Fibroblast of lung (primary cell): ENCODE results near the gene NLGN1. TPM values are rescaled to one million over a fixed set of nuclear protein-coding genes. Genes with fewer than 3 reads are reported as not detected.

ENCODE experiments used
- DNase-seq, 2 donors: peaks; one replicate each; pipeline versions ENCODE4 v3.0.0 to v3.0.0-alpha.2; 2010; ENCODE audit warnings: low read depth in 2 of 2
- H2AFZ ChIP-seq: 2 replicates; pipeline ENCODE4 v1.5.1; 2012; ENCODE audit warnings: low read length, control low read depth, inconsistent platforms
- H3K27ac ChIP-seq: 2 replicates; pipeline ENCODE4 v1.5.1; 2011; ENCODE audit warnings: low read length, control low read depth; ENCODE audit not compliant: insufficient read depth
- H3K27me3 ChIP-seq: 2 replicates; pipeline ENCODE4 v1.5.1; 2011; ENCODE audit warnings: mild to moderate bottlenecking, low read length; ENCODE audit not compliant: control insufficient read depth, insufficient read depth
- H3K36me3 ChIP-seq: 2 replicates; pipeline ENCODE4 v1.5.1; 2011; ENCODE audit warnings: low read length; ENCODE audit not compliant: control insufficient read depth, insufficient read depth
- H3K4me1 ChIP-seq: 2 replicates; pipeline ENCODE4 v1.5.1; 2011; ENCODE audit warnings: low read length; ENCODE audit not compliant: control insufficient read depth, insufficient read depth; ENCODE audit errors: extremely low read depth
- H3K4me2 ChIP-seq: 2 replicates; pipeline ENCODE4 v1.5.1; 2011; ENCODE audit warnings: low read length, control low read depth; ENCODE audit not compliant: insufficient read depth; ENCODE audit errors: extremely low read depth
- H3K4me3 ChIP-seq, 4 experiments: fragments of 200-600 bp in 1 of 4; sonication (generic) in 1 of 4; replicated peaks in 1 of 4; 2 replicates each; pipeline ENCODE4 v1.5.1; 2011 to 2016; ENCODE audit warnings: low read length in 4 of 4, low read depth in 3 of 4, mild to moderate bottlenecking in 3 of 4, control low read depth in 2 of 4, inconsistent platforms in 1 of 4, mixed read lengths in 1 of 4; ENCODE audit not compliant: insufficient read depth in 1 of 4; ENCODE audit errors: control extremely low read depth in 1 of 4
- H3K79me2 ChIP-seq: 2 replicates; pipeline ENCODE4 v1.5.1; 2012; ENCODE audit warnings: mild to moderate bottlenecking, low read length, inconsistent platforms; ENCODE audit not compliant: control insufficient read depth, insufficient read depth
- H3K9ac ChIP-seq: 2 replicates; pipeline ENCODE4 v1.5.1; 2011; ENCODE audit warnings: mild to moderate bottlenecking, low read length, control low read depth; ENCODE audit not compliant: insufficient read depth
- H3K9me3 ChIP-seq: 2 replicates; pipeline ENCODE4 v1.5.1; 2012; ENCODE audit warnings: low read depth, low read length; ENCODE audit not compliant: control insufficient read depth, insufficient read depth
- H4K20me1 ChIP-seq: 2 replicates; pipeline ENCODE4 v1.5.1; 2011; ENCODE audit warnings: low read length; ENCODE audit not compliant: control insufficient read depth, insufficient read depth; ENCODE audit errors: extremely low read depth
- CTCF ChIP-seq, 2 donors: IDR thresholded peaks in 1 of 2; conservative IDR thresholded peaks in 1 of 2; 1 replicate in 1 of 2; 2 replicates in 1 of 2; pipeline ENCODE4 v1.5.1; 2011 to 2012; ENCODE audit warnings: low read length in 2 of 2, control low read depth in 1 of 2, inconsistent platforms in 1 of 2, low read depth in 1 of 2, mild to moderate bottlenecking in 1 of 2
- EZH2 ChIP-seq: IDR thresholded peaks from 2 replicates; pipeline ENCODE4 v1.5.1; 2012; ENCODE audit warnings: low read length, control low read depth, mild to moderate bottlenecking; ENCODE audit errors: missing control alignments
- polyA plus RNA-seq, 2 donors: library from polyadenylated mRNA; depleted of rRNA in 1 of 2; stranded (reverse) in 1 of 2; unstranded in 1 of 2; fragments of >200 nt; gene quantifications; 2 replicates each; pipeline ENCODE4 v1.2.1, GENCODE V29; 2011 to 2012; ENCODE audit warnings: missing spikeins in 1 of 2
- total RNA-seq: library from RNA; depleted of rRNA; stranded (reverse); fragments of >200 nt; gene quantifications from 2 replicates; pipeline ENCODE4 v1.2.1, GENCODE V29; 2014

NLGN1 gene
- total and polyA plus RNA-seq, 2 donors (not counting 1 experiment from before 2014, with no cell fraction given) = 0.61 to 2.1 TPM

- Histone ChIP-seq H3K79me2 (no peaks in the 10 kb centered on the region), H3K36me3 (no peaks in the 10 kb centered on the region), H3K9ac (no peak overlapping the region), H3K9me3 (no peaks in the 10 kb centered on the region), H3K4me3 (no peak overlapping the region), H4K20me1 (no peaks in the 10 kb centered on the region), H3K27ac (no peak overlapping the region), H3K4me2 (no peak overlapping the region), H3K4me1 (no peaks in the 10 kb centered on the region), H2AFZ (no peak overlapping the region), H3K27me3 (no peaks in the 10 kb centered on the region)
- no peak for TF ChIP-seq CTCF (conservative IDR thresholded peaks at IDR 0.05 in 1 of 2, IDR thresholded peaks at IDR 0.05 in 1 of 2; ENCODE audit: low read depth in 1 of 2, low read length in 2 of 2)
- TF ChIP-seq EZH2 = no peak
- peak; percentile 63 to 73 for DNase-seq
Observed at GRCh38 chr3:173750095-173750494, 352.6 kb downstream of the NLGN1 start.

- no peak for TF ChIP-seq CTCF (conservative IDR thresholded peaks at IDR 0.05 in 1 of 2, IDR thresholded peaks at IDR 0.05 in 1 of 2; ENCODE audit: low read depth in 1 of 2, low read length in 2 of 2)
- no peak for TF ChIP-seq EZH2
- Histone ChIP-seq H2AFZ (no peak overlapping the region), H4K20me1 (no peaks in the 10 kb centered on the region), H3K9ac (no peak overlapping the region), H3K4me2 (no peak overlapping the region), H3K9me3 (no peaks in the 10 kb centered on the region), H3K4me3 (no peak overlapping the region), H3K36me3 (no peaks in the 10 kb centered on the region), H3K4me1 (no peaks in the 10 kb centered on the region), H3K27me3 (no peaks in the 10 kb centered on the region), H3K79me2 (no peaks in the 10 kb centered on the region), H3K27ac (no peak overlapping the region)
- no peak for DNase-seq
Observed at GRCh38 chr3:173750591-173750990, 353.0 kb downstream of the NLGN1 start.

- H3K4me3 ChIP-seq = no peak overlapping the region
- H3K36me3 ChIP-seq = no peaks in the 10 kb centered on the region
- H3K79me2 ChIP-seq = no peaks in the 10 kb centered on the region
- H4K20me1 ChIP-seq = no peaks in the 10 kb centered on the region
- no peaks in the 10 kb centered on the region for H3K9me3 ChIP-seq
- no peaks in the 10 kb centered on the region for H3K4me1 ChIP-seq
- TF ChIP-seq CTCF (conservative IDR thresholded peaks at IDR 0.05 in 1 of 2, IDR thresholded peaks at IDR 0.05 in 1 of 2; ENCODE audit: low read depth in 1 of 2, low read length in 2 of 2) (no peak), EZH2 (no peak)
- no peak overlapping the region for H2AFZ ChIP-seq
- no peaks in the 10 kb centered on the region for H3K27me3 ChIP-seq
- H3K4me2 ChIP-seq = no peak overlapping the region
- H3K27ac ChIP-seq = no peak overlapping the region
- DNase-seq = no peak
- no peak overlapping the region for H3K9ac ChIP-seq
Observed at GRCh38 chr3:173753593-173753992, 356.0 kb downstream of the NLGN1 start.
